Uterus (tissue), 4 donors: Measurements from ENCODE around the gene PUM1. TPM values are rescaled to one million over a fixed set of nuclear protein-coding genes. Genes with fewer than 3 reads are reported as not detected.

Source experiments
- DNase-seq, 2 donors: peaks; one replicate each; pipeline ENCODE4 v3.0.0-alpha.2; 2019 to 2020
- H3K27ac ChIP-seq, 2 donors: fragments of 200-600 bp; sonication (generic); 1 replicate in 1 of 2; 2 replicates in 1 of 2; pipeline ENCODE4 v1.5.1; 2016 to 2018
- H3K27me3 ChIP-seq, 2 donors: fragments of 200-600 bp; sonication (generic); one replicate each; pipeline ENCODE4 v1.5.1; 2018 to 2019; ENCODE audit warnings: control low read depth in 1 of 2
- H3K36me3 ChIP-seq, 2 donors: fragments of 200-600 bp; sonication (generic); one replicate each; pipeline ENCODE4 v1.5.1; 2019; ENCODE audit warnings: control low read depth in 1 of 2
- H3K4me1 ChIP-seq, 2 donors: fragments of 200-600 bp; sonication (generic); one replicate each; pipeline ENCODE4 v1.5.1; 2018 to 2019; ENCODE audit warnings: control low read depth in 1 of 2
- H3K4me3 ChIP-seq, 2 donors: fragments of 200-600 bp; sonication (generic); 1 replicate in 1 of 2; 2 replicates in 1 of 2; pipeline ENCODE4 v1.5.1; 2018 to 2019; ENCODE audit warnings: mild to moderate bottlenecking in 1 of 2
- H3K9me3 ChIP-seq, 2 donors: fragments of 200-600 bp; sonication (generic); one replicate each; pipeline ENCODE4 v1.5.1; 2019; ENCODE audit warnings: control low read depth in 1 of 2
- POLR2A ChIP-seq, 2 donors: fragments of 450-650 bp; IDR thresholded peaks; one replicate each; pipeline ENCODE4 v1.6.1; 2016; ENCODE audit warnings: antibody characterized with exemption in 2 of 2, mild to moderate bottlenecking in 1 of 2, moderate library complexity in 1 of 2
- intact Hi-C: fragments of 100-400 bp; cut with DNase I; formaldehyde crosslinking; loops from one replicate; pipeline ENCODE4 v1.15.1; 2023; ENCODE audit warnings: low total_unique reads
- total RNA-seq, 4 donors: library from RNA; depleted of rRNA in 3 of 4; stranded (reverse); fragments of >200 nt in 3 of 4; gene quantifications; one replicate each; pipeline versions ENCODE4 v1.1.0 to v1.2.4, GENCODE V29; 2014 to 2023
- TF ChIP-seq, protein P1 (sequence below), 4 experiments: fragments of 200-600 bp in 2 of 4; fragments of 450-650 bp in 2 of 4; sonication (generic) in 2 of 4; IDR thresholded peaks; one replicate each; pipeline ENCODE4 v1.5.1; 2016 to 2019; ENCODE audit warnings: antibody characterized with exemption in 4 of 4, mild to moderate bottlenecking in 2 of 4, moderate library complexity in 1 of 4
- donor health status: DM: yes; HTN: yes; CAD: no.

The PUM1 gene
- total RNA-seq, 4 donors from 2014 or later = 42.9 to 152 (median 113) TPM

DNA sequence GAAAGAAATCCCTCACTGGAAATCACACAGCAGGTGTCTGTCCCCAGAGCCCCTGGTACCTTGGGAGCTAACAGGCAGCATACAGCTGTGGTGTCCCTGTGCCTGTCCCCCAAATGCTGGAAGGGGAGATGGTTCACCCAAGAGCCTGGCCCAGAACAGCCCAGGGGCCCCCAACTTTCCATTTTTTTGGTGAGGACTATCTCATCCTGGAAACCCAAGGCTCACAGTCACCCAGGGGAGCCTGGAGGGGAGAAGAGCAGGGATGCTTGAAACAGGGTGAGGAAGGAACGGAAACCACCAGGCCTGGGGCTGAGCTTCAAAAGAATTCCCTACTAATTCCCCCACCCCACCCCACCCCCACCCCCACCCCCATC is 160.6 kb downstream of the PUM1 start:
- intact Hi-C loops = no loop called here
- peaks cover 0 to 17% of the 10 kb centered on the region in 2 donors for H3K4me1 ChIP-seq
- H3K27me3 ChIP-seq = no peaks in the 10 kb centered on the region
- H3K36me3 ChIP-seq = no peaks in the 10 kb centered on the region
- no peaks in the 10 kb centered on the region for H3K9me3 ChIP-seq
- no peak overlapping the region for H3K4me3 ChIP-seq
- TF ChIP-seq, protein P1, sequence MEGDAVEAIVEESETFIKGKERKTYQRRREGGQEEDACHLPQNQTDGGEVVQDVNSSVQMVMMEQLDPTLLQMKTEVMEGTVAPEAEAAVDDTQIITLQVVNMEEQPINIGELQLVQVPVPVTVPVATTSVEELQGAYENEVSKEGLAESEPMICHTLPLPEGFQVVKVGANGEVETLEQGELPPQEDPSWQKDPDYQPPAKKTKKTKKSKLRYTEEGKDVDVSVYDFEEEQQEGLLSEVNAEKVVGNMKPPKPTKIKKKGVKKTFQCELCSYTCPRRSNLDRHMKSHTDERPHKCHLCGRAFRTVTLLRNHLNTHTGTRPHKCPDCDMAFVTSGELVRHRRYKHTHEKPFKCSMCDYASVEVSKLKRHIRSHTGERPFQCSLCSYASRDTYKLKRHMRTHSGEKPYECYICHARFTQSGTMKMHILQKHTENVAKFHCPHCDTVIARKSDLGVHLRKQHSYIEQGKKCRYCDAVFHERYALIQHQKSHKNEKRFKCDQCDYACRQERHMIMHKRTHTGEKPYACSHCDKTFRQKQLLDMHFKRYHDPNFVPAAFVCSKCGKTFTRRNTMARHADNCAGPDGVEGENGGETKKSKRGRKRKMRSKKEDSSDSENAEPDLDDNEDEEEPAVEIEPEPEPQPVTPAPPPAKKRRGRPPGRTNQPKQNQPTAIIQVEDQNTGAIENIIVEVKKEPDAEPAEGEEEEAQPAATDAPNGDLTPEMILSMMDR (IDR thresholded peaks at IDR 0.05) = no peak
- TF ChIP-seq POLR2A (IDR thresholded peaks at IDR 0.05) = no peak
- peak overlapping the region; percentile 65 to 76 for H3K27ac ChIP-seq
- no peak for DNase-seq

DNA sequence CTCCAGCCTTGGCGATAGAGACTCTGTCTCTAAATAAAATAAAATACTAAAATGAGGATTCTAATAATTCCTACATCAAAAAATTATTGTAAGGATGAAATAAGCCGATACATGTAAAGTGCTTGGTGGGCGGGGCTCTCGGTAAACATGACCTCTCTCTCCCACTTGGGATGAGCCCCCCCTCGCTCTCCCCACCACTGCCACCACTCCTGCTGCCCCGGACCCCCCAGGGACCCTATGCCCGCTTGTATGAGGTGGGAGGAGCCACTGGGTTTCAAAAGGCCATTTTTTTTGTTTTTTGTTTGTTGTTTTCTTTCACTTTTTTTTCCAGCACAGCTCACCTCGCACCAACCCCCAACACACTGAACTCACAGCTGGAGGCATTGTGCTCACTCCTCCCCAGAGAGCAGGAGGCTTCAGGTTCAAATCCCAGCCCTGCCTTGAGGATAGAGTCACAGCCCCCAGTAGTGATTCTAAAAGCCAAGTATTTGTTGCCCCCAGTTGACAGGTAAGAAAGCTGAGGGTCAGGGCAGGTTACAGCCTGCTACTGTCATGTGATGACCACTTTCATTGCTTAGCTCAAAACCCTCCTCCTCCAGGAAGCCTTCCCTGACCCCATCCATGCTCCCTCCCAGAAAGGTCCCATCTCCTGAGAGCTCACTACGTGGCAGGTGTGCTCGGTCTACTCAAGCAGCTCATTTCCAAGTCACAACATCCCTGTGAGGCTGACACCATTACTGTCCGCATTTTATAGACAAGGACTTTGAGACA is 161.1 kb downstream of the PUM1 start:
- no peak overlapping the region for H3K4me3 ChIP-seq
- H3K27ac ChIP-seq = peak overlapping the region; percentile 65 to 76
- no peaks in the 10 kb centered on the region for H3K9me3 ChIP-seq
- no peaks in the 10 kb centered on the region for H3K27me3 ChIP-seq
- no peaks in the 10 kb centered on the region for H3K36me3 ChIP-seq
- DNase-seq = peak in 1 of 2 donors; percentile 24
- TF ChIP-seq POLR2A (IDR thresholded peaks at IDR 0.05) = no peak
- TF ChIP-seq, protein P1 (IDR thresholded peaks at IDR 0.05) = no peak
- intact Hi-C loops = no loop called here
- peaks cover 0 to 17% of the 10 kb centered on the region in 2 donors for H3K4me1 ChIP-seq

DNA sequence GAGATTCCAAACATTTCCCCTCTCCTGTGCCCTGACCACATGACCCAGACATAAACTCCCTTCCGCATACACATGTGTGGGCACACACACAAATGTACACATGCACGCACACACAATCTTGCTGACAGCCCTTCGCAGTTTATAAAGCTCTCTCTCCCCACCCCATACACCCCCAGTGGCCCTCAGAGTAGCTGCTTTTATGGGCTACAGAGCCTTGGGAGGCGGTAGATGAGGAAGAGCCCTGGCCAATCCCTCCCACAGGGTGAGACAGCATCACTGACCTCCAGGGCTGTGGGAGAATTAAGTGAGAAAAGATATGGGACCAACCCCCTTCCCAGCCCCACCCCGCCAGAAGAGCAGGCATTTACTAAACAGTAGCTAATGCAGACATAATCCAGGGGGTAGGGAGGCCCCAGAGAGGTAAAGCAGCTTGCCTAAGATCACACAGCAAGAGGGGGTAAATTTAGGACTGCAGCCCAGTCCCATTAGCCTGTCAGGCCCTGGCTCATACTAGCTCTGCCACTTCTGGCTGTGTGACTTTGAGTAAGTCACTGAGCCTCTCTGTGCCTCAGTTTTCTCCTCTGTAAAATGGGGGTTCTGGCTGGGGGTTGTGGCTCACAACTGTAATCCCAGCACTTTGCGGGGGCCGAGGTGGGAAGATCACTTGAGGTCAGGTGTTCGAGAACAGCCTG is 162.0 kb downstream of the PUM1 start:
- Histone ChIP-seq H3K36me3 (no peaks in the 10 kb centered on the region), H3K4me3 (no peak overlapping the region), H3K9me3 (no peaks in the 10 kb centered on the region), H3K27ac (peak overlapping the region; percentile 65 to 76), H3K27me3 (no peaks in the 10 kb centered on the region), H3K4me1 (peaks cover 0 to 17% of the 10 kb centered on the region in 2 donors)
- no peak for TF ChIP-seq POLR2A (IDR thresholded peaks at IDR 0.05)
- TF ChIP-seq, protein P1 (IDR thresholded peaks at IDR 0.05) = no peak
- intact Hi-C loops = no loop called here
- DNase-seq = peak in 1 of 2 donors; percentile 16

DNA sequence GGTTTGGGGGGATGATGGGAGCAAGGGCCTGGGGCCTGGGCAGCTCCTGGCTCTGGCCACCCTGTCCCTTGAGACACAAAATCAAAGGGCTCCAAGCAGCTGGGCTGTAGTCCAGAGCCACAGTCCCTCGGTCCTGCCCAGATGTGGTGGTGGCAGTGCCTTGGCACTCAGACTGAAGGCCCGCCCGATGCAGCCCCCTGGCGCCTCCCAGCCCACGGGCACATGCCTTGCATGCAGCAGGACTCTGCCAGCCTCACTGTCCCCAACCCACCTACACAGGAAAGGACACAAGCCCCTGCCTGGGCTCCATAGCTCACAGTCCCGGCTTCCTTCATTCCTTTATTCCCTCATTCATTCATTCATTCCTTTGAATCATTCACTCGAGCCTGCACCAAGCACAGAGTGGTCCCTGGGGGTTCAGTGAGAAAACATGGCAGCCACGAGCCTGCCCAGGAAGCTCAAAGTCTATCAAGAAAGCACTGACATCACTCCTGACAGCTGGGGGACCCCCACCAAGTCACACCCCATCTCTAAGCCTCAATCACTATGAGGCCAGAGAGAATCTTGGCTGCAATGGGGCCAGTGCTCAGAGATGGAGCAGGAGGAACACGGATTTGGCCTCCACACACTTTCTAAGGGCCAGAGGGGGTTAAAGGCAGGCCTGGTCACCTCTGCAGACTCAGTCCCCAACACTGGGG is 162.8 kb downstream of the PUM1 start:
- DNase-seq = no peak
- no peak overlapping the region for H3K4me3 ChIP-seq
- peaks cover 0 to 17% of the 10 kb centered on the region in 2 donors for H3K4me1 ChIP-seq
- H3K27me3 ChIP-seq = no peaks in the 10 kb centered on the region
- TF ChIP-seq, protein P1 (IDR thresholded peaks at IDR 0.05) = no peak
- TF ChIP-seq POLR2A (IDR thresholded peaks at IDR 0.05) = no peak
- H3K27ac ChIP-seq = peak overlapping the region; percentile 65 to 76
- no peaks in the 10 kb centered on the region for H3K9me3 ChIP-seq
- intact Hi-C loops = no loop called here
- no peaks in the 10 kb centered on the region for H3K36me3 ChIP-seq
